ENCODE data around the gene IFNAR1. TPM values are rescaled to one million over a fixed set of nuclear protein-coding genes. Genes with fewer than 3 reads are reported as not detected.

The IFNAR1 gene
- polyA plus RNA-seq, 3 donors, result 16.8 to 95.3 (median 56.2) TPM

- Mint-ChIP-seq H3K27me3 (ENCODE audit: low read depth in 3 of 3) (peaks cover 0 to 4% (median 0%) of the 10 kb centered on the region in 3 donors), H3K27ac (peak overlapping the region; percentile 99 to 100 (median 99)), H3K36me3 (peaks cover 32 to 43% of the 10 kb centered on the region in 2 donors), H3K4me3 (peak overlapping the region; percentile 84 to 86), H3K9me3 (peaks cover 0 to 2% (median 0%) of the 10 kb centered on the region in 7 donors), H3K4me1 (peaks cover 68% of the 10 kb centered on the region)
- H2AFZ ChIP-seq (ENCODE audit: insufficient read depth, low read depth, low read length, poor library complexity, severe bottlenecking), result no peak overlapping the region
- H3K4me2 ChIP-seq (replicated peaks; ENCODE audit: extremely low read depth, low read length, poor library complexity, severe bottlenecking), result peak overlapping the region; percentile 64
- H3K4me3 ChIP-seq (replicated peaks in 1 of 3; ENCODE audit: low read depth in 2 of 3, low read length in 3 of 3), result peak overlapping the region; percentile 56 to 99 (median 83)
- H4K20me1 ChIP-seq (ENCODE audit: insufficient read depth, low read length), result peaks cover 36% of the 10 kb centered on the region
- peak; percentile 87 to 98 (median 95) for DNase-seq
- TF ChIP-seq CTCF (IDR thresholded peaks at IDR 0.05), result no peak
- H3K9ac ChIP-seq (ENCODE audit: insufficient read depth, low read length, poor library complexity, severe bottlenecking), result peak overlapping the region; percentile 100
- no peaks in the 10 kb centered on the region for H3K9me3 ChIP-seq (replicated peaks in 1 of 2; ENCODE audit: control insufficient read depth in 1 of 2, insufficient read depth in 1 of 2, low read length in 2 of 2)
- 0% methylated on average over 25 of the region's 45 CpGs for WGBS (ENCODE audit: insufficient coverage)
- H3K36me3 ChIP-seq (replicated peaks in 1 of 2; ENCODE audit: control insufficient read depth in 1 of 2, insufficient read depth in 2 of 2, low read length in 2 of 2), result peaks cover 14 to 22% of the 10 kb centered on the region in 2 donors
- H3K27ac ChIP-seq (ENCODE audit: low read depth in 1 of 2, low read length in 2 of 2), result peak overlapping the region; percentile 98 to 100
- no peaks in the 10 kb centered on the region for H3K27me3 ChIP-seq (ENCODE audit: control insufficient read depth in 2 of 2, insufficient read depth in 2 of 2, low read length in 2 of 2)
- peaks cover 45% of the 10 kb centered on the region for H3K79me2 ChIP-seq (ENCODE audit: insufficient read depth, low read length)
- H3K4me1 ChIP-seq (ENCODE audit: control insufficient read depth in 1 of 2, insufficient read depth in 2 of 2, low read length in 2 of 2), result peaks cover 82 to 83% of the 10 kb centered on the region in 2 donors
- intact Hi-C loops (cut with micrococcal nuclease), result loop anchor here (1.0 to 5.0 kb wide), 5 partner anchors 19 to 205 kb away; no protein-coding TSS in a partner anchor
Measured at GRCh38 chr21:33402001-33402979, 77.5 kb downstream of the IFNAR1 start.

- no peak for TF ChIP-seq CTCF (IDR thresholded peaks at IDR 0.05)
- intact Hi-C loops (cut with micrococcal nuclease), result loop anchor here (2.0 to 5.0 kb wide), 4 partner anchors 20 to 206 kb away; no protein-coding TSS in a partner anchor
- Histone ChIP-seq H3K27ac (ENCODE audit: low read depth in 1 of 2, low read length in 2 of 2) (peak within 1 kb of the TSS; percentile 98 to 100), H4K20me1 (ENCODE audit: insufficient read depth, low read length) (peaks cover 45% of the 10 kb centered on the region), H3K4me2 (replicated peaks; ENCODE audit: extremely low read depth, low read length, poor library complexity, severe bottlenecking) (peak within 1 kb of the TSS; percentile 91), H3K9ac (ENCODE audit: insufficient read depth, low read length, poor library complexity, severe bottlenecking) (peak within 1 kb of the TSS; percentile 100), H3K9me3 (replicated peaks in 1 of 2; ENCODE audit: control insufficient read depth in 1 of 2, insufficient read depth in 1 of 2, low read length in 2 of 2) (no peaks in the 10 kb centered on the region), H3K27me3 (ENCODE audit: control insufficient read depth in 2 of 2, insufficient read depth in 2 of 2, low read length in 2 of 2) (no peaks in the 10 kb centered on the region), H3K79me2 (ENCODE audit: insufficient read depth, low read length) (peaks cover 55% of the 10 kb centered on the region), H3K4me1 (ENCODE audit: control insufficient read depth in 1 of 2, insufficient read depth in 2 of 2, low read length in 2 of 2) (peaks cover 81 to 83% of the 10 kb centered on the region in 2 donors), H2AFZ (ENCODE audit: insufficient read depth, low read depth, low read length, poor library complexity, severe bottlenecking) (no peak within 1 kb of the TSS), H3K36me3 (replicated peaks in 1 of 2; ENCODE audit: control insufficient read depth in 1 of 2, insufficient read depth in 2 of 2, low read length in 2 of 2) (peaks cover 16 to 26% of the 10 kb centered on the region in 2 donors), H3K4me3 (replicated peaks in 1 of 3; ENCODE audit: low read depth in 2 of 3, low read length in 3 of 3) (peak within 1 kb of the TSS; percentile 83 to 100 (median 99))
- Mint-ChIP-seq H3K36me3 (peaks cover 38 to 43% of the 10 kb centered on the region in 2 donors), H3K27ac (peak within 1 kb of the TSS; percentile 99 to 100 (median 99)), H3K4me1 (peaks cover 66% of the 10 kb centered on the region), H3K4me3 (peak within 1 kb of the TSS; percentile 99 to 100), H3K27me3 (ENCODE audit: low read depth in 3 of 3) (peaks cover 0 to 4% (median 0%) of the 10 kb centered on the region in 3 donors), H3K9me3 (peaks cover 0 to 2% (median 0%) of the 10 kb centered on the region in 7 donors)
- DNase-seq, result peak in 2 of 3 donors; percentile 46 to 53
- 0% methylated on average over 83 of the region's 89 CpGs for WGBS (ENCODE audit: insufficient coverage)
Measured at GRCh38 chr21:33403128-33403785, 78.5 kb downstream of the IFNAR1 start, which contains the start of gene IFNGR2. Gene IFNGR2, plus strand, starts transcription at chr21:33403413. Its CDS starts 131 bp downstream, at chr21:33403544.
